ENCODE data around the gene MTHFD2. TPM values are rescaled to one million over a fixed set of nuclear protein-coding genes. Genes with fewer than 3 reads are reported as not detected.

Gene MTHFD2
- total RNA-seq, 1 donor from 2014 or later: 365 TPM

GRCh38 chr2:74222300-74222650 is 23.9 kb downstream of the MTHFD2 start:
- no peaks in the 10 kb centered on the region for H3K9me3 ChIP-seq (ENCODE audit: insufficient read depth, low read depth, low read length)
- H3K4me3 ChIP-seq (ENCODE audit: insufficient read depth, low read depth, low read length): no peak overlapping the region
- H3K4me2 ChIP-seq (ENCODE audit: low read length): no peak overlapping the region
- no peak overlapping the region for H2AFZ ChIP-seq (ENCODE audit: low read depth, low read length)
- H3K36me3 ChIP-seq (ENCODE audit: insufficient read depth, low read length): peaks cover 10% of the 10 kb centered on the region
- no peaks in the 10 kb centered on the region for H3K9me3 Mint-ChIP-seq (ENCODE audit: unreplicated experiment)
- H3K4me1 Mint-ChIP-seq (ENCODE audit: low read depth, unreplicated experiment): peaks cover 12% of the 10 kb centered on the region
- TF ChIP-seq CTCF (IDR thresholded peaks at IDR 0.05; ENCODE audit: insufficient read depth, low read depth, low read length): no peak
- H4K20me1 ChIP-seq (ENCODE audit: insufficient read depth, low read length): peaks cover 13% of the 10 kb centered on the region
- peaks cover 34% of the 10 kb centered on the region for H3K36me3 Mint-ChIP-seq (ENCODE audit: low read depth, unreplicated experiment)
- DNase-seq (ENCODE audit: low read depth) (no peak), FAIRE-seq (no peak)
- no peaks in the 10 kb centered on the region for H3K79me2 ChIP-seq (ENCODE audit: insufficient read depth, low read length)
- no peaks in the 10 kb centered on the region for H3K27me3 Mint-ChIP-seq (ENCODE audit: low read depth, unreplicated experiment)
- H3K27me3 ChIP-seq (ENCODE audit: insufficient read depth, low read length): no peaks in the 10 kb centered on the region
- H3K4me1 ChIP-seq (ENCODE audit: insufficient read depth, low read length): no peaks in the 10 kb centered on the region
- H3K4me3 Mint-ChIP-seq (ENCODE audit: unreplicated experiment): no peak overlapping the region
- no peak overlapping the region for H3K27ac ChIP-seq (ENCODE audit: low read depth, low read length)
- no peak overlapping the region for H3K27ac Mint-ChIP-seq (ENCODE audit: unreplicated experiment)
- no peak overlapping the region for H3K9ac ChIP-seq (ENCODE audit: low read length)

GRCh38 chr2:74223941-74224770 is 25.7 kb downstream of the MTHFD2 start:
- no peaks in the 10 kb centered on the region for H3K9me3 Mint-ChIP-seq (ENCODE audit: unreplicated experiment)
- TF ChIP-seq EZH2 (IDR thresholded peaks at IDR 0.05; ENCODE audit: insufficient read depth, low read length) (no peak), CTCF (IDR thresholded peaks at IDR 0.05; ENCODE audit: insufficient read depth, low read depth, low read length) (no peak)
- no peak overlapping the region for H3K9ac ChIP-seq (ENCODE audit: low read length)
- H3K4me2 ChIP-seq (ENCODE audit: low read length): no peak overlapping the region
- H3K27ac Mint-ChIP-seq (ENCODE audit: unreplicated experiment): no peak overlapping the region
- H3K4me1 Mint-ChIP-seq (ENCODE audit: low read depth, unreplicated experiment): peaks cover 12% of the 10 kb centered on the region
- no peak overlapping the region for H2AFZ ChIP-seq (ENCODE audit: low read depth, low read length)
- H3K79me2 ChIP-seq (ENCODE audit: insufficient read depth, low read length): no peaks in the 10 kb centered on the region
- H3K4me3 ChIP-seq (ENCODE audit: insufficient read depth, low read depth, low read length): no peak overlapping the region
- FAIRE-seq (no peak), DNase-seq (ENCODE audit: low read depth) (no peak)
- H3K27me3 Mint-ChIP-seq (ENCODE audit: low read depth, unreplicated experiment): peaks cover 4% of the 10 kb centered on the region
- H3K4me1 ChIP-seq (ENCODE audit: insufficient read depth, low read length): no peaks in the 10 kb centered on the region
- H3K36me3 ChIP-seq (ENCODE audit: insufficient read depth, low read length): no peaks in the 10 kb centered on the region
- no peaks in the 10 kb centered on the region for H3K9me3 ChIP-seq (ENCODE audit: insufficient read depth, low read depth, low read length)
- H4K20me1 ChIP-seq (ENCODE audit: insufficient read depth, low read length): peaks cover 4% of the 10 kb centered on the region
- no peaks in the 10 kb centered on the region for H3K27me3 ChIP-seq (ENCODE audit: insufficient read depth, low read length)
- peaks cover 32% of the 10 kb centered on the region for H3K36me3 Mint-ChIP-seq (ENCODE audit: low read depth, unreplicated experiment)
- H3K4me3 Mint-ChIP-seq (ENCODE audit: unreplicated experiment): no peak overlapping the region
- H3K27ac ChIP-seq (ENCODE audit: low read depth, low read length): no peak overlapping the region

Measured in astrocyte (in vitro differentiated cells and primary cell).